ENCODE data around the gene GPR152.

Gene GPR152

DNA sequence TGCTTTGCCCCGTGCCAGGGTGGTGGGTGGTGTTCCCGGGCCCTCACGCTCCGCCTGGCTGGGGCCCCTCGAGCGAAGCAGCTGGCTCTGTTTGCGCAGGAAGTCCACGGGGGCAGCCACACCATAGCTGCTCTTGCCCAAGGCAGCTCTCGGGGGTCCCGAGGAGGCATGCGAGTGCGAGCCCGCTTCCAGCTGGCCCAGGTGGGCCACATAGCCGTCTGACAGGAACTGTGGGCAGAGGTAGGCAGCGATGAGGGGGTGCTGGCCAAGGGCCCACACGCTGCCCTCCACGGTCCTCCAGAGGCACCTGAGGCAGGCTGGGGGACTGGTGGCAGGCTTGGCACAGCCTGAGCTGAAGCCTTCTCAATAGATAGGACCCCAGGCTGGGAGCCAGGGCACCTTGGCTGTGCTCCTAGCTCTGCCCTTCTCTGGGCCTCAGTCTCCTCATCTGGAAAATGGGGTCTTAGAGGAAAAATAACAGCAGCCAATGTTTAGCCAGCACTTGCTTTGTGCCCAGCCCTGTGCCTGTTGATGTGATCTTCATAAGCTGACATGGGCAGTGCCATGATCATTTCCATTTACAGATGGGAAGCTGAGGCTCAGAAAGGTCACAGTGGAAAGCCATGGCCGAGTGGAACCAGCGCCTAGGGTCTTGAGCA lies 39.7 kb upstream of the GPR152 start:
- Histone ChIP-seq H2AFZ (ENCODE audit: low read depth) (no peak overlapping the region), H3K9ac (no peak overlapping the region), H3K4me2 (no peak overlapping the region), H3K27me3 (ENCODE audit: insufficient read depth, low read depth) (no peaks in the 10 kb centered on the region), H3K4me3 (IDR thresholded peaks at IDR 0.05; ENCODE audit: insufficient read depth, low read depth, low read length) (no peak overlapping the region), H3K79me2 (ENCODE audit: insufficient read depth, low read depth) (no peaks in the 10 kb centered on the region), H4K20me1 (ENCODE audit: insufficient read depth) (no peaks in the 10 kb centered on the region), H3K4me1 (ENCODE audit: low read depth, poor library complexity, severe bottlenecking) (no peaks in the 10 kb centered on the region), H3K36me3 (ENCODE audit: insufficient read depth) (no peaks in the 10 kb centered on the region), H3K27ac (no peak overlapping the region)
- TF ChIP-seq, protein P1, sequence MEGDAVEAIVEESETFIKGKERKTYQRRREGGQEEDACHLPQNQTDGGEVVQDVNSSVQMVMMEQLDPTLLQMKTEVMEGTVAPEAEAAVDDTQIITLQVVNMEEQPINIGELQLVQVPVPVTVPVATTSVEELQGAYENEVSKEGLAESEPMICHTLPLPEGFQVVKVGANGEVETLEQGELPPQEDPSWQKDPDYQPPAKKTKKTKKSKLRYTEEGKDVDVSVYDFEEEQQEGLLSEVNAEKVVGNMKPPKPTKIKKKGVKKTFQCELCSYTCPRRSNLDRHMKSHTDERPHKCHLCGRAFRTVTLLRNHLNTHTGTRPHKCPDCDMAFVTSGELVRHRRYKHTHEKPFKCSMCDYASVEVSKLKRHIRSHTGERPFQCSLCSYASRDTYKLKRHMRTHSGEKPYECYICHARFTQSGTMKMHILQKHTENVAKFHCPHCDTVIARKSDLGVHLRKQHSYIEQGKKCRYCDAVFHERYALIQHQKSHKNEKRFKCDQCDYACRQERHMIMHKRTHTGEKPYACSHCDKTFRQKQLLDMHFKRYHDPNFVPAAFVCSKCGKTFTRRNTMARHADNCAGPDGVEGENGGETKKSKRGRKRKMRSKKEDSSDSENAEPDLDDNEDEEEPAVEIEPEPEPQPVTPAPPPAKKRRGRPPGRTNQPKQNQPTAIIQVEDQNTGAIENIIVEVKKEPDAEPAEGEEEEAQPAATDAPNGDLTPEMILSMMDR (conservative IDR thresholded peaks at IDR 0.05; ENCODE audit: low read depth, low read length) = no peak

DNA sequence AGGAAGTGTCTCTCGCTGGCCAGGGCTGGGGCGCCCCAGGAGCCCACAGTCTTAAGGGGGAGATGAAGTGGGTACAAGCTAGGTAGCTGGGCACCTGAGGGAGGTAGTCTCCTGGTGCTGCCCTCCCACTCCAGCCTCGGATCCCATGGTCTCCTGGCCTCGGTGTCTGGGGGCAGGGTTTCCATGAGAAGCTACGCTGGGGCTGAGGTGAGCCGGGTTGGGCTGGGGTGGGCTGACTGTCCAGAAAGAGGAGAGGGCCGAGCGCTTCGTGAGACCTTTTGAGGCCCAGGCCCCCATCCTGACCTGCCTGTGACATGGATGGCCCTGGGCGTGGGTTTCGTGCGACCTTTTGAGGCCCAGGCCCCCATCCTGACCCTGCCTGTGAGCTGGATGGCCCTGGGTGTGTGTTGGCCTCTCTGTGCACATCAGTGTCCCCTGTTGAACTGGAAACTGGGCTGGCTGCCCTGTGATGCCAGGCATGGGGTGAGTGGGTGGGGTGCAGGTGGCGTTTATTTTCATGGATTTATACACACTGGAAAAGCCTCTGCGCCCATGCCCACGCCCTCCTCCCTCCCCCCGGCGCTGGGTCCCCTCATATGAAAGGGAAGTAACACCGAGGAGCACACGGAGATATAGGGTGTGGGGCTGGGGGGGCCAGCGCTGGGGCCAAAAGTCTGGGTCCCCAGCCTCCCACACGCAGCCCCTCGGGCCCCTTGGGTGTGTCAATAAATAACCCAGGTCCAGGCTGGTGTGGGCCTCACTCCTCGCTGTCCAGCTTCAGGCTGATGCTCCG lies 38.9 kb upstream of the GPR152 start:
- H3K27ac ChIP-seq = no peak overlapping the region
- no peaks in the 10 kb centered on the region for H3K4me1 ChIP-seq (ENCODE audit: low read depth, poor library complexity, severe bottlenecking)
- H3K79me2 ChIP-seq (ENCODE audit: insufficient read depth, low read depth) = no peaks in the 10 kb centered on the region
- TF ChIP-seq, protein P1 (conservative IDR thresholded peaks at IDR 0.05; ENCODE audit: low read depth, low read length) = no peak
- no peak overlapping the region for H3K9ac ChIP-seq
- H4K20me1 ChIP-seq (ENCODE audit: insufficient read depth) = no peaks in the 10 kb centered on the region
- H3K4me3 ChIP-seq (IDR thresholded peaks at IDR 0.05; ENCODE audit: insufficient read depth, low read depth, low read length) = no peak overlapping the region
- H3K27me3 ChIP-seq (ENCODE audit: insufficient read depth, low read depth) = no peaks in the 10 kb centered on the region
- H2AFZ ChIP-seq (ENCODE audit: low read depth) = no peak overlapping the region
- H3K36me3 ChIP-seq (ENCODE audit: insufficient read depth) = no peaks in the 10 kb centered on the region
- H3K4me2 ChIP-seq = no peak overlapping the region

DNA sequence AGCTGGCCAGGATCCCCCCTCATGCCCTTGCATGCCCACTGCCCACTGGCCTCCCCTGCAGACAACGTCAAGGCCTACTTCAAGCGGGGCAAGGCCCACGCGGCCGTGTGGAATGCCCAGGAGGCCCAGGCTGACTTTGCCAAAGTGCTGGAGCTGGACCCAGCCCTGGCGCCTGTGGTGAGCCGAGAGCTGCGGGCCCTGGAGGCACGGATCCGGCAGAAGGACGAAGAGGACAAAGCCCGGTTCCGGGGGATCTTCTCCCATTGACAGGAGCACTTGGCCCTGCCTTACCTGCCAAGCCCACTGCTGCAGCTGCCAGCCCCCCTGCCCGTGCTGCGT lies 38.2 kb upstream of the GPR152 start:
- H4K20me1 ChIP-seq (ENCODE audit: insufficient read depth) = no peaks in the 10 kb centered on the region
- H3K4me3 ChIP-seq (IDR thresholded peaks at IDR 0.05; ENCODE audit: insufficient read depth, low read depth, low read length) = no peak overlapping the region
- H3K36me3 ChIP-seq (ENCODE audit: insufficient read depth) = no peaks in the 10 kb centered on the region
- no peak overlapping the region for H3K4me2 ChIP-seq
- no peak overlapping the region for H2AFZ ChIP-seq (ENCODE audit: low read depth)
- no peak overlapping the region for H3K9ac ChIP-seq
- H3K79me2 ChIP-seq (ENCODE audit: insufficient read depth, low read depth) = no peaks in the 10 kb centered on the region
- TF ChIP-seq, protein P1 (conservative IDR thresholded peaks at IDR 0.05; ENCODE audit: low read depth, low read length) = no peak
- no peaks in the 10 kb centered on the region for H3K27me3 ChIP-seq (ENCODE audit: insufficient read depth, low read depth)
- no peak overlapping the region for H3K27ac ChIP-seq
- H3K4me1 ChIP-seq (ENCODE audit: low read depth, poor library complexity, severe bottlenecking) = no peaks in the 10 kb centered on the region

DNA sequence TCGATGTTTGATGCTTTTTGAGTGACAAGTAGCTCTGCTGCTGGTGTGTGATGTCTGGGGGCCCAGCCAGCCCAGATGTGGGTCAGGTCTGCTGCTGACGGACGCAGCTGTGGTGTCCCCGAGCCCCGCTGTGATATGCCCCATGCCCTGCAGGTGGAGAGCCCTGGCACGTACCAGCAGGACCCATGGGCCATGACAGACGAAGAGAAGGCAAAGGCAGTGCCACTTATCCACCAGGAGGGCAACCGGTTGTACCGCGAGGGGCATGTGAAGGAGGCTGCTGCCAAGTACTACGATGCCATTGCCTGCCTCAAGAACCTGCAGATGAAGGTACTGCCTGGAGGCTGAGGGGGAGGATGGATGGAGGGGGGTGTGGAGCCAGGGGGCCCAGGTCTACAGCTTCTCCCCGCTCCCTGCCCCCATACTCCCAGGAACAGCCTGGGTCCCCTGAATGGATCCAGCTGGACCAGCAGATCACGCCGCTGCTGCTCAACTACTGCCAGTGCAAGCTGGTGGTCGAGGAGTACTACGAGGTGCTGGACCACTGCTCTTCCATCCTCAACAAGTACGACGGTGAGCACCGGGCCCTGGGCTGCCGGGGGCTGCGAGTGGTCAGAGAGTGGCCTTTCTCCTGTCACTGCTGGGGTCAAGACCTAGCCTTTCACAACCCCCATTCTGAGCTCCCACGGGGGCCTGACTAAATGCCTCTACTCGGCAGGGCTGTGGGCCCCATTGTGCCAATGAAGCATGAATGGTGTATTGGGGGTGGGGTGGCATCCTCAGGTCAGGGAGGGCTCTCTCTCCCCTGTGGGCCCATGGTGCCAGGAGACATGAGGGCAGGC lies 37.6 kb upstream of the GPR152 start:
- no peaks in the 10 kb centered on the region for H3K4me1 ChIP-seq (ENCODE audit: low read depth, poor library complexity, severe bottlenecking)
- H3K27me3 ChIP-seq (ENCODE audit: insufficient read depth, low read depth) = no peaks in the 10 kb centered on the region
- H3K36me3 ChIP-seq (ENCODE audit: insufficient read depth) = no peaks in the 10 kb centered on the region
- H2AFZ ChIP-seq (ENCODE audit: low read depth) = no peak overlapping the region
- no peak overlapping the region for H3K4me3 ChIP-seq (IDR thresholded peaks at IDR 0.05; ENCODE audit: insufficient read depth, low read depth, low read length)
- no peak overlapping the region for H3K9ac ChIP-seq
- no peaks in the 10 kb centered on the region for H4K20me1 ChIP-seq (ENCODE audit: insufficient read depth)
- no peaks in the 10 kb centered on the region for H3K79me2 ChIP-seq (ENCODE audit: insufficient read depth, low read depth)
- TF ChIP-seq, protein P1 (conservative IDR thresholded peaks at IDR 0.05; ENCODE audit: low read depth, low read length) = no peak
- H3K4me2 ChIP-seq = no peak overlapping the region
- H3K27ac ChIP-seq = no peak overlapping the region

All from KMS-11 (cell line).